Measurements from ENCODE around the gene ABHD11. TPM values are rescaled to one million over a fixed set of nuclear protein-coding genes. Genes with fewer than 3 reads are reported as not detected.

ABHD11 gene
- total and polyA plus RNA-seq, 5 donors from 2014 or later, result 14.5 to 19.3 (median 17.2) TPM

GRCh38 chr7:73701357-73701995 is 37.1 kb downstream of the ABHD11 start:
- Mint-ChIP-seq H3K4me1 (peaks cover 0 to 13% (median 4%) of the 10 kb centered on the region in 4 donors), H3K27ac (peak overlapping the region in 1 of 3 donors; percentile 80), H3K4me3 (peak overlapping the region in 2 of 4 donors; percentile 21 to 72), H3K27me3 (no peaks in the 10 kb centered on the region), H3K36me3 (peaks cover 23% of the 10 kb centered on the region), H3K9me3 (no peaks in the 10 kb centered on the region)
- H3K4me1 ChIP-seq (ENCODE audit: control insufficient read depth, insufficient read depth, low read length, poor library complexity, severe bottlenecking), result peaks cover under 1% of the 10 kb centered on the region
- ATAC-seq (ENCODE audit: low read depth in 2 of 2) (peak in 1 of 2 donors; percentile 29), DNase-seq (peak in 2 of 3 donors; percentile 22 to 29)
- H3K27me3 ChIP-seq (ENCODE audit: control insufficient read depth, insufficient read depth, low read length), result no peaks in the 10 kb centered on the region
- H3K4me3 ChIP-seq (ENCODE audit: low read depth, low read length), result no peak overlapping the region
- H3K9me3 ChIP-seq (ENCODE audit: control insufficient read depth in 2 of 2, low read length in 2 of 2), result no peaks in the 10 kb centered on the region
- H3K36me3 ChIP-seq (ENCODE audit: control insufficient read depth, insufficient read depth, low read length), result peaks cover 27% of the 10 kb centered on the region
- no peak overlapping the region for H3K27ac ChIP-seq (ENCODE audit: insufficient read depth, low read length, poor library complexity, severe bottlenecking)

- no peak overlapping the region for H3K27ac Mint-ChIP-seq
- Histone ChIP-seq H3K36me3 (ENCODE audit: control insufficient read depth, insufficient read depth, low read length) (peaks cover 35% of the 10 kb centered on the region), H3K4me1 (ENCODE audit: control insufficient read depth, insufficient read depth, low read length, poor library complexity, severe bottlenecking) (no peaks in the 10 kb centered on the region), H3K27me3 (ENCODE audit: control insufficient read depth, insufficient read depth, low read length) (no peaks in the 10 kb centered on the region), H3K4me3 (ENCODE audit: low read depth, low read length) (no peak overlapping the region), H3K27ac (ENCODE audit: insufficient read depth, low read length, poor library complexity, severe bottlenecking) (no peak overlapping the region), H3K9me3 (ENCODE audit: control insufficient read depth in 2 of 2, low read length in 2 of 2) (no peaks in the 10 kb centered on the region)
- ATAC-seq (ENCODE audit: low read depth in 2 of 2) (no peak), DNase-seq (no peak)
- no peak overlapping the region for H3K4me3 Mint-ChIP-seq
- peaks cover 0 to 9% (median 5%) of the 10 kb centered on the region in 4 donors for H3K4me1 Mint-ChIP-seq
- H3K36me3 Mint-ChIP-seq, result peaks cover 30% of the 10 kb centered on the region
- no peaks in the 10 kb centered on the region for H3K27me3 Mint-ChIP-seq
- no peaks in the 10 kb centered on the region for H3K9me3 Mint-ChIP-seq
Observed at GRCh38 chr7:73700581-73701134, 37.9 kb downstream of the ABHD11 start.

GRCh38 chr7:73700069-73700423 is 38.6 kb downstream of the ABHD11 start:
- no peak overlapping the region for H3K27ac ChIP-seq (ENCODE audit: insufficient read depth, low read length, poor library complexity, severe bottlenecking)
- DNase-seq (no peak), ATAC-seq (ENCODE audit: low read depth in 2 of 2) (no peak)
- Mint-ChIP-seq H3K27ac (peak overlapping the region in 1 of 3 donors; percentile 20), H3K36me3 (peaks cover 33% of the 10 kb centered on the region), H3K4me1 (peaks cover 0 to 11% (median 7%) of the 10 kb centered on the region in 4 donors), H3K27me3 (no peaks in the 10 kb centered on the region), H3K4me3 (peak overlapping the region in 1 of 4 donors; percentile 50), H3K9me3 (no peaks in the 10 kb centered on the region)
- H3K27me3 ChIP-seq (ENCODE audit: control insufficient read depth, insufficient read depth, low read length), result no peaks in the 10 kb centered on the region
- H3K4me1 ChIP-seq (ENCODE audit: control insufficient read depth, insufficient read depth, low read length, poor library complexity, severe bottlenecking), result no peaks in the 10 kb centered on the region
- peaks cover 35% of the 10 kb centered on the region for H3K36me3 ChIP-seq (ENCODE audit: control insufficient read depth, insufficient read depth, low read length)
- H3K4me3 ChIP-seq (ENCODE audit: low read depth, low read length), result no peak overlapping the region
- H3K9me3 ChIP-seq (ENCODE audit: control insufficient read depth in 2 of 2, low read length in 2 of 2), result no peaks in the 10 kb centered on the region

GRCh38 chr7:73699370-73700068 is 39.1 kb downstream of the ABHD11 start:
- no peaks in the 10 kb centered on the region for H3K27me3 Mint-ChIP-seq
- H3K4me1 Mint-ChIP-seq, result peaks cover 0 to 14% (median 7%) of the 10 kb centered on the region in 4 donors
- Histone ChIP-seq H3K4me1 (ENCODE audit: control insufficient read depth, insufficient read depth, low read length, poor library complexity, severe bottlenecking) (no peaks in the 10 kb centered on the region), H3K27ac (ENCODE audit: insufficient read depth, low read length, poor library complexity, severe bottlenecking) (no peak overlapping the region), H3K9me3 (ENCODE audit: control insufficient read depth in 2 of 2, low read length in 2 of 2) (no peaks in the 10 kb centered on the region), H3K27me3 (ENCODE audit: control insufficient read depth, insufficient read depth, low read length) (no peaks in the 10 kb centered on the region), H3K4me3 (ENCODE audit: low read depth, low read length) (no peak overlapping the region), H3K36me3 (ENCODE audit: control insufficient read depth, insufficient read depth, low read length) (peaks cover 37% of the 10 kb centered on the region)
- ATAC-seq (ENCODE audit: low read depth in 2 of 2) (no peak), DNase-seq (no peak)
- no peak overlapping the region for H3K4me3 Mint-ChIP-seq
- H3K27ac Mint-ChIP-seq, result peak overlapping the region in 1 of 3 donors; percentile 46
- H3K9me3 Mint-ChIP-seq, result no peaks in the 10 kb centered on the region
- peaks cover 37% of the 10 kb centered on the region for H3K36me3 Mint-ChIP-seq

GRCh38 chr7:73698410-73698809 is 40.2 kb downstream of the ABHD11 start:
- no peaks in the 10 kb centered on the region for H3K9me3 ChIP-seq (ENCODE audit: control insufficient read depth in 2 of 2, low read length in 2 of 2)
- H3K36me3 ChIP-seq (ENCODE audit: control insufficient read depth, insufficient read depth, low read length), result peaks cover 48% of the 10 kb centered on the region
- Mint-ChIP-seq H3K36me3 (peaks cover 41% of the 10 kb centered on the region), H3K27me3 (no peaks in the 10 kb centered on the region), H3K4me1 (peaks cover 0 to 12% (median 7%) of the 10 kb centered on the region in 4 donors), H3K27ac (no peak overlapping the region), H3K4me3 (no peak overlapping the region), H3K9me3 (no peaks in the 10 kb centered on the region)
- H3K27me3 ChIP-seq (ENCODE audit: control insufficient read depth, insufficient read depth, low read length), result no peaks in the 10 kb centered on the region
- H3K4me3 ChIP-seq (ENCODE audit: low read depth, low read length), result no peak overlapping the region
- ATAC-seq (ENCODE audit: low read depth in 2 of 2), result no peak
- no peak for DNase-seq
- no peaks in the 10 kb centered on the region for H3K4me1 ChIP-seq (ENCODE audit: control insufficient read depth, insufficient read depth, low read length, poor library complexity, severe bottlenecking)
- H3K27ac ChIP-seq (ENCODE audit: insufficient read depth, low read length, poor library complexity, severe bottlenecking), result no peak overlapping the region

GRCh38 chr7:73696372-73696771 is 42.2 kb downstream of the ABHD11 start:
- no peaks in the 10 kb centered on the region for H3K4me1 ChIP-seq (ENCODE audit: control insufficient read depth, insufficient read depth, low read length, poor library complexity, severe bottlenecking)
- H3K27ac ChIP-seq (ENCODE audit: insufficient read depth, low read length, poor library complexity, severe bottlenecking), result no peak overlapping the region
- no peak overlapping the region for H3K4me3 Mint-ChIP-seq
- DNase-seq (no peak), ATAC-seq (ENCODE audit: low read depth in 2 of 2) (no peak)
- H3K4me3 ChIP-seq (ENCODE audit: low read depth, low read length), result no peak overlapping the region
- peaks cover 0 to 5% (median 4%) of the 10 kb centered on the region in 4 donors for H3K4me1 Mint-ChIP-seq
- H3K36me3 ChIP-seq (ENCODE audit: control insufficient read depth, insufficient read depth, low read length), result peaks cover 68% of the 10 kb centered on the region
- no peak overlapping the region for H3K27ac Mint-ChIP-seq
- H3K9me3 Mint-ChIP-seq, result no peaks in the 10 kb centered on the region
- no peaks in the 10 kb centered on the region for H3K9me3 ChIP-seq (ENCODE audit: control insufficient read depth in 2 of 2, low read length in 2 of 2)
- H3K27me3 ChIP-seq (ENCODE audit: control insufficient read depth, insufficient read depth, low read length), result no peaks in the 10 kb centered on the region
- peaks cover 46% of the 10 kb centered on the region for H3K36me3 Mint-ChIP-seq
- H3K27me3 Mint-ChIP-seq, result no peaks in the 10 kb centered on the region

GRCh38 chr7:73690646-73691045 is 48.0 kb downstream of the ABHD11 start:
- Mint-ChIP-seq H3K4me1 (peaks cover 7 to 23% (median 10%) of the 10 kb centered on the region in 4 donors), H3K27ac (no peak overlapping the region), H3K27me3 (no peaks in the 10 kb centered on the region), H3K9me3 (no peaks in the 10 kb centered on the region), H3K36me3 (peaks cover 57% of the 10 kb centered on the region), H3K4me3 (no peak overlapping the region)
- Histone ChIP-seq H3K27ac (ENCODE audit: insufficient read depth, low read length, poor library complexity, severe bottlenecking) (no peak overlapping the region), H3K9me3 (ENCODE audit: control insufficient read depth in 2 of 2, low read length in 2 of 2) (no peaks in the 10 kb centered on the region), H3K36me3 (ENCODE audit: control insufficient read depth, insufficient read depth, low read length) (peaks cover 80% of the 10 kb centered on the region), H3K4me1 (ENCODE audit: control insufficient read depth, insufficient read depth, low read length, poor library complexity, severe bottlenecking) (no peaks in the 10 kb centered on the region), H3K27me3 (ENCODE audit: control insufficient read depth, insufficient read depth, low read length) (no peaks in the 10 kb centered on the region), H3K4me3 (ENCODE audit: low read depth, low read length) (no peak overlapping the region)
- no peak for DNase-seq
- ATAC-seq (ENCODE audit: low read depth in 2 of 2), result no peak

Data from CD4-positive, CD25-positive, alpha-beta regulatory T cell (primary cell).